ENCODE measurements around the gene USP3. TPM values are rescaled to one million over a fixed set of nuclear protein-coding genes. Genes with fewer than 3 reads are reported as not detected.

Gene USP3
- total and polyA plus RNA-seq, 2 of the 13 experiments (the other 11 are each of a cell fraction or from before 2014, with no cell fraction given): 14.3 to 61.2 TPM

DNA sequence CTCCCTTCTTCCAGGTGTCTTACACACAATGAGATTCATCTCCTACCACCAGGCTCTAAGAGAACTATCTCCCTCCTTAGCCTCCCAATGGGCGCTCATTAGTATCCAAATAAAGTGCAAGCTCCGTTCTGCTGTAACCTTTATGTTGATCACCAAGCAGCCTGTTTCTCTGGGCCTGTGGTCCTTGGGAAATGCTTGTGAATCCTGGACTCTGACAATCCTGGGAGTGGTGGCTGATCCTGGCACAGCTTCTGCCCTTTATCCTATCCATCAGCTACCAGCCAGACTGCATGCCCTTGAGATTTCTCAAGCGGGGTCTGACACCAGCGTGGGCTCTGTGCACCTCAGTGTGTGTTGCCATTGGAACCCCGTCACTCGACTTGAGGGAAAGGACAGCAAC is 26.1 kb upstream of the USP3 start:
- H3K9ac ChIP-seq (ENCODE audit: insufficient read depth, low read depth, low read length): no peak overlapping the region
- H3K36me3 ChIP-seq (replicated peaks in 1 of 2; ENCODE audit: control insufficient read depth in 1 of 2, insufficient read depth in 2 of 2, low read length in 2 of 2): no peaks in the 10 kb centered on the region
- H3K4me1 ChIP-seq (ENCODE audit: insufficient read depth, low read length): peaks cover 98% of the 10 kb centered on the region
- ChIA-PET POLR2A (no interaction called here), CTCF (ENCODE audit: low intra/inter-chr PET ratio, low total read pairs) (no interaction called here)
- FAIRE-seq: no peak
- H3K9me3 ChIP-seq (ENCODE audit: low read length): no peaks in the 10 kb centered on the region
- BruUV-seq (replicated peaks): no TSS peak
- no peak for ATAC-seq
- H3K4me3 ChIP-seq (replicated peaks in 1 of 3; ENCODE audit: insufficient read depth in 1 of 3, low read depth in 2 of 3, low read length in 3 of 3): no peak overlapping the region
- H3K4me2 ChIP-seq (ENCODE audit: low read depth, low read length): no peak overlapping the region
- no peak for TF ChIP-seq ZNF720 (CRISPR knock-in tag; IDR thresholded peaks at IDR 0.05)
- TF ChIP-seq, protein P1, sequence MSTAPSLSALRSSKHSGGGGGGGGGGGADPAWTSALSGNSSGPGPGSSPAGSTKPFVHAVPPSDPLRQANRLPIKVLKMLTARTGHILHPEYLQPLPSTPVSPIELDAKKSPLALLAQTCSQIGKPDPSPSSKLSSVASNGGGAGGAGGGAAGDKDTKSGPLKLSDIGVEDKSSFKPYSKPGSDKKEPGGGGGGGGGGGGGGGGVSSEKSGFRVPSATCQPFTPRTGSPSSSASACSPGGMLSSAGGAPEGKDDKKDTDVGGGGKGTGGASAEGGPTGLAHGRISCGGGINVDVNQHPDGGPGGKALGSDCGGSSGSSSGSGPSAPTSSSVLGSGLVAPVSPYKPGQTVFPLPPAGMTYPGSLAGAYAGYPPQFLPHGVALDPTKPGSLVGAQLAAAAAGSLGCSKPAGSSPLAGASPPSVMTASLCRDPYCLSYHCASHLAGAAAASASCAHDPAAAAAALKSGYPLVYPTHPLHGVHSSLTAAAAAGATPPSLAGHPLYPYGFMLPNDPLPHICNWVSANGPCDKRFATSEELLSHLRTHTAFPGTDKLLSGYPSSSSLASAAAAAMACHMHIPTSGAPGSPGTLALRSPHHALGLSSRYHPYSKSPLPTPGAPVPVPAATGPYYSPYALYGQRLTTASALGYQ (CRISPR knock-in tag; IDR thresholded peaks at IDR 0.05): no peak
- TF ChIP-seq ZNF644 (CRISPR knock-in tag; IDR thresholded peaks at IDR 0.05; ENCODE audit: low read depth): no peak
- TF ChIP-seq, protein P2, sequence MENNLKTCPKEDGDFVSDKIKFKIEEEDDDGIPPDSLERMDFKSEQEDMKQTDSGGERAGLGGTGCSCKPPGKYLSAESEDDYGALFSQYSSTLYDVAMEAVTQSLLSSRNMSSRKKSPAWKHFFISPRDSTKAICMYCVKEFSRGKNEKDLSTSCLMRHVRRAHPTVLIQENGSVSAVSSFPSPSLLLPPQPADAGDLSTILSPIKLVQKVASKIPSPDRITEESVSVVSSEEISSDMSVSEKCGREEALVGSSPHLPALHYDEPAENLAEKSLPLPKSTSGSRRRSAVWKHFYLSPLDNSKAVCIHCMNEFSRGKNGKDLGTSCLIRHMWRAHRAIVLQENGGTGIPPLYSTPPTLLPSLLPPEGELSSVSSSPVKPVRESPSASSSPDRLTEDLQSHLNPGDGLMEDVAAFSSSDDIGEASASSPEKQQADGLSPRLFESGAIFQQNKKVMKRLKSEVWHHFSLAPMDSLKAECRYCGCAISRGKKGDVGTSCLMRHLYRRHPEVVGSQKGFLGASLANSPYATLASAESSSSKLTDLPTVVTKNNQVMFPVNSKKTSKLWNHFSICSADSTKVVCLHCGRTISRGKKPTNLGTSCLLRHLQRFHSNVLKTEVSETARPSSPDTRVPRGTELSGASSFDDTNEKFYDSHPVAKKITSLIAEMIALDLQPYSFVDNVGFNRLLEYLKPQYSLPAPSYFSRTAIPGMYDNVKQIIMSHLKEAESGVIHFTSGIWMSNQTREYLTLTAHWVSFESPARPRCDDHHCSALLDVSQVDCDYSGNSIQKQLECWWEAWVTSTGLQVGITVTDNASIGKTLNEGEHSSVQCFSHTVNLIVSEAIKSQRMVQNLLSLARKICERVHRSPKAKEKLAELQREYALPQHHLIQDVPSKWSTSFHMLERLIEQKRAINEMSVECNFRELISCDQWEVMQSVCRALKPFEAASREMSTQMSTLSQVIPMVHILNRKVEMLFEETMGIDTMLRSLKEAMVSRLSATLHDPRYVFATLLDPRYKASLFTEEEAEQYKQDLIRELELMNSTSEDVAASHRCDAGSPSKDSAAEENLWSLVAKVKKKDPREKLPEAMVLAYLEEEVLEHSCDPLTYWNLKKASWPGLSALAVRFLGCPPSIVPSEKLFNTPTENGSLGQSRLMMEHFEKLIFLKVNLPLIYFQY (CRISPR knock-in tag; IDR thresholded peaks at IDR 0.05; ENCODE audit: borderline replicate concordance): no peak
- TF ChIP-seq FIP1L1 (IDR thresholded peaks at IDR 0.05; ENCODE audit: borderline replicate concordance, insufficient read depth, low read depth, low read length): no peak
- no peak for TF ChIP-seq ATF7-NPFF (CRISPR knock-in tag; IDR thresholded peaks at IDR 0.05; ENCODE audit: low read depth)
- no peak for TF ChIP-seq EP300 (IDR thresholded peaks at IDR 0.05; ENCODE audit: low read depth in 2 of 2, low read length in 2 of 2)
- no peak for TF ChIP-seq EP300 (CRISPR knock-in tag; IDR thresholded peaks at IDR 0.05; ENCODE audit: borderline replicate concordance)
- H3K27me3 ChIP-seq (ENCODE audit: control insufficient read depth in 1 of 2, insufficient read depth in 2 of 2, low read length in 2 of 2): no peaks in the 10 kb centered on the region
- H2AFZ ChIP-seq (ENCODE audit: low read length): no peak overlapping the region
- H3K27ac ChIP-seq (ENCODE audit: extremely low read length, insufficient read depth, low read length): peak overlapping the region; percentile 40
- H4K20me1 ChIP-seq (ENCODE audit: insufficient read depth, low read length): no peaks in the 10 kb centered on the region
- in situ Hi-C loops (cut with HindIII; ENCODE audit: extremely low pct_ligation_motif_present, low pct_unique_long_range_greater_than_20kb): no loop called here
- no peaks in the 10 kb centered on the region for H3K79me2 ChIP-seq (ENCODE audit: insufficient read depth, low read length)
- intact Hi-C loops (cut with micrococcal nuclease; ENCODE audit: unreplicated experiment): no loop called here
- WGBS (ENCODE audit: low lambda C conversion rate): 81% methylated on average over 6 of the region's 6 CpGs
- no peak for DNase-seq (ENCODE audit: low spot score)

All from HepG2 (cell line).